WTC11 (cell line): ENCODE data around the gene RGL2. TPM values are rescaled to one million over a fixed set of nuclear protein-coding genes. Genes with fewer than 3 reads are reported as not detected.

Source experiments
- ATAC-seq: fragments of 200-7000 bp; cut with Tn5 transposase; 2 replicates; pipeline ENCODE4 v1.10.0; 2021; ENCODE audit warnings: mild to moderate bottlenecking, moderate library complexity
- CTCF ChIA-PET: fragments of 300-600 bp; sonication (Branson Sonifier 250); formaldehyde crosslinking; loops from one replicate; lab custom pipeline; 2021; ENCODE audit warnings: antibody characterized with exemption; lab: Charles Lee
- POLR2A ChIA-PET: fragments of 350-600 bp; sonication (Branson Sonifier 250); formaldehyde crosslinking; loops from one replicate; lab custom pipeline; 2021; ENCODE audit warnings: antibody characterized with exemption; lab: Charles Lee
- DNase-seq: peaks from one replicate; pipeline ENCODE4 v3.0.0; 2021; ENCODE audit warnings: low spot score
- H3K27ac Mint-ChIP-seq: 2 replicates; pipeline ENCODE4 v1.8.0; 2021; ENCODE audit warnings: mixed read lengths
- H3K27me3 Mint-ChIP-seq: 2 replicates; pipeline ENCODE4 v1.8.0; 2021; ENCODE audit warnings: low read depth, mild to moderate bottlenecking, moderate library complexity, mixed read lengths
- H3K36me3 Mint-ChIP-seq: 2 replicates; pipeline ENCODE4 v1.8.0; 2021; ENCODE audit warnings: mixed read lengths
- H3K4me1 Mint-ChIP-seq: 2 replicates; pipeline ENCODE4 v1.8.0; 2022; ENCODE audit warnings: mixed read lengths
- H3K4me3 Mint-ChIP-seq: 2 replicates; pipeline ENCODE4 v1.8.0; 2021; ENCODE audit warnings: mild to moderate bottlenecking, moderate library complexity, mixed read lengths
- H3K9me3 Mint-ChIP-seq: 2 replicates; pipeline ENCODE4 v1.8.0; 2021; ENCODE audit warnings: mixed read lengths
- CBFB ChIP-seq: sonication (generic); formaldehyde crosslinking; IDR thresholded peaks from 2 replicates; pipeline ENCODE4 v1.8.1; 2022; ENCODE audit warnings: mild to moderate bottlenecking, low read depth, missing genetic modification reagents
- ETV6 ChIP-seq: sonication (generic); formaldehyde crosslinking; IDR thresholded peaks from 2 replicates; pipeline ENCODE4 v1.8.1; 2022; ENCODE audit warnings: mild to moderate bottlenecking, missing genetic modification reagents
- GABPB1 ChIP-seq: sonication (generic); formaldehyde crosslinking; IDR thresholded peaks from 2 replicates; pipeline ENCODE4 v1.8.1; 2023; ENCODE audit warnings: mild to moderate bottlenecking, missing genetic modification reagents
- GRHL2 ChIP-seq: fragments of 250-450 bp; sonication (Bioruptor Pico); IDR thresholded peaks from 2 replicates; pipeline ENCODE4 v1.8.0; 2022; ENCODE audit warnings: mild to moderate bottlenecking, moderate library complexity; ENCODE audit not compliant: insufficient replicate concordance, severe bottlenecking
- IRF2 ChIP-seq: sonication (generic); formaldehyde crosslinking; IDR thresholded peaks from 2 replicates; pipeline ENCODE4 v1.8.0; 2022; ENCODE audit warnings: low read depth, missing genetic modification reagents, borderline replicate concordance
- KAT7 ChIP-seq: sonication (generic); formaldehyde crosslinking; IDR thresholded peaks from 2 replicates; pipeline ENCODE4 v1.8.1; 2023; ENCODE audit warnings: missing genetic modification reagents, mild to moderate bottlenecking, borderline replicate concordance
- NFYB ChIP-seq: sonication (generic); formaldehyde crosslinking; conservative IDR thresholded peaks from 2 replicates; pipeline ENCODE4 v1.8.0; 2022; ENCODE audit warnings: low read depth, missing genetic modification reagents
- NR2C2 ChIP-seq: sonication (generic); formaldehyde crosslinking; IDR thresholded peaks from 2 replicates; pipeline ENCODE4 v1.8.0; 2022; ENCODE audit warnings: mild to moderate bottlenecking, missing genetic modification reagents
- OVOL2 ChIP-seq: fragments of 250-450 bp; sonication (Bioruptor Pico); IDR thresholded peaks from 2 replicates; pipeline ENCODE4 v1.9.0; 2021; ENCODE audit warnings: mild to moderate bottlenecking, borderline replicate concordance
- PRRX2 ChIP-seq: fragments of 250-450 bp; sonication (Bioruptor Pico); IDR thresholded peaks from 2 replicates; pipeline ENCODE4 v1.8.0; 2021; ENCODE audit warnings: mild to moderate bottlenecking
- RORB ChIP-seq: fragments of 250-450 bp; sonication (Bioruptor Pico); IDR thresholded peaks from 2 replicates; pipeline ENCODE4 v1.9.0; 2021; ENCODE audit warnings: mild to moderate bottlenecking
- SP1 ChIP-seq: sonication (generic); formaldehyde crosslinking; conservative IDR thresholded peaks from 2 replicates; pipeline ENCODE4 v1.8.1; 2022; ENCODE audit warnings: missing genetic modification reagents
- TCF7 ChIP-seq: sonication (generic); formaldehyde crosslinking; IDR thresholded peaks from 2 replicates; pipeline ENCODE4 v1.8.0; 2022; ENCODE audit warnings: mild to moderate bottlenecking, low read depth, missing genetic modification reagents, moderate library complexity
- ZNF121 ChIP-seq: sonication (generic); formaldehyde crosslinking; IDR thresholded peaks from 2 replicates; pipeline ENCODE4 v1.8.0; 2023; ENCODE audit warnings: missing genetic modification reagents
- ZNF263 ChIP-seq: sonication (generic); formaldehyde crosslinking; IDR thresholded peaks from 2 replicates; pipeline ENCODE4 v1.8.1; 2022; ENCODE audit warnings: low read depth, mild to moderate bottlenecking, moderate library complexity, missing genetic modification reagents
- total RNA-seq: library from RNA; stranded (reverse); gene quantifications from 3 replicates; pipeline ENCODE4 v1.2.3, GENCODE V29; 2021
- TF ChIP-seq, protein P1 (sequence below): sonication (generic); formaldehyde crosslinking; IDR thresholded peaks from 2 replicates; pipeline ENCODE4 v1.8.1; 2022; ENCODE audit warnings: low read depth, mild to moderate bottlenecking, moderate library complexity, missing genetic modification reagents, borderline replicate concordance
- TF ChIP-seq, protein P2 (sequence below): fragments of 250-450 bp; sonication (Bioruptor Pico); IDR thresholded peaks from 2 replicates; pipeline ENCODE4 v1.9.0; 2021; ENCODE audit warnings: moderate library complexity, mild to moderate bottlenecking, inconsistent platforms, borderline replicate concordance
- TF ChIP-seq, protein P3 (sequence below): sonication (generic); formaldehyde crosslinking; IDR thresholded peaks from 2 replicates; pipeline ENCODE4 v1.8.0; 2022; ENCODE audit warnings: mild to moderate bottlenecking, missing genetic modification reagents
- TF ChIP-seq, protein P4 (sequence below): fragments of 250-450 bp; sonication (Bioruptor Pico); IDR thresholded peaks from 2 replicates; pipeline ENCODE4 v1.8.0; 2021; ENCODE audit warnings: mild to moderate bottlenecking
- TF ChIP-seq, protein P5 (sequence below): sonication (generic); formaldehyde crosslinking; IDR thresholded peaks from 2 replicates; pipeline ENCODE4 v1.8.1; 2023; ENCODE audit warnings: mild to moderate bottlenecking, missing genetic modification reagents, borderline replicate concordance

The RGL2 gene
- total RNA-seq, 1 experiment from 2014 or later = 77.1 TPM

DNA sequence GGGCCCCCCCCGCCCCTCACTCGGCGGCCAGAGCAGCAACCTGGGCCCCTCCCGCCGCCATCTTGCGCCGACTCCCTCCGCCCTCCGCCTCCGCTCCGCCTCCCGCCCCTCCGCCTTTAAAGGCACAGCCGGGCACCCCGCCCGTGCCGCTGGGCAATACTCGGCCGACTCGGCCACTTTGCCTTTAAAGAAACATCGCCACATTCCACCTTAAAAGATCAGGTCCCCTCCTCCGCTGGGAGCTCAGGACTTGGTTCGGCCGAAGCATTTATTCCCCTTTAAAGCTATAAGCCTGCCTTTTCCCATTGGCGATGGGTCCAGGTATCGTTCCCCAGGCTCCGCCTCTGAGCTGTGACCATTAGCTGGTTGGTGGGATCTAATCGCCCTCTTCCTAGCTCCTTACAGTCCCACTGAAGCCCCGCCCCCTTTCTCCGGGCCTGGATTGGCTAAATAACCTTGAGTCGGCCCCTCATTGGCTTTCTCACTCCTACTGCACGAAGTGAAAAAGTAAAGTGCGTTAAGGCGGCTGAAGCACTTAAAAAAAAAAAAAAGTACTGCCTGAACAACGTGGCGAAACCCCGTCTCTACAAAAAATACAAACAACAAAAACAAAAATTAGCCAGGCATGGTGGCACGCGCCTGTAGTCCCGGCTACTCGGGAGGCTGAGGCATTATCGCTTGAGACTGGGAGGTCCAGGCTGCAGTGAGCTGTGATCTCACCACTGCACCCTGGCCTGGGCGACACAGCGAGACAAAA lies 19.1 kb upstream of the RGL2 start, which contains the start of gene ZBTB22:
TSS of gene ZBTB22 (minus strand) at position 76 of the 757 bp plus-strand sequence. CDS start 828 bp downstream, outside the sequence.
- H3K4me1 Mint-ChIP-seq = peaks cover 65% of the 10 kb centered on the region

DNA sequence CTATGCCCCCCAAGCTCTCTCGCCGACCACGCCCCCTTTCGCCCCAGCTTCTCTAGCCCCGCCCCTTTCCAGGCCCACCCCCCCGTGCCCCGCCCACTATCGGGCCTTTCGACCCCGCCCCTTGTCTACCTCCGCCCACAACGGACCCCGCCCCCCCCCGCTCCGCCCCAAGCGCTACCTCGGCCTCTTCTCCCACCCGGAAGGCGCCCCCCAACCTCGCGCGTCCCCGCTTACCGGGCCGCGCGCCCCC lies 18.6 kb upstream of the RGL2 start:
- ATAC-seq (no peak), DNase-seq (peak; percentile 69)
- POLR2A ChIA-PET = interaction anchor here (0.7 to 1.9 kb wide), 13 partner anchors 19 to 367 kb away, joined by 3 to 8 read pairs (median 3); partner anchors contain the start of gene B3GALT4
- H3K4me3 Mint-ChIP-seq = peak overlapping the region; percentile 71
- peak overlapping the region; percentile 91; the same call in 1 of the 2 replicates for H3K27ac Mint-ChIP-seq
- peaks cover 65% of the 10 kb centered on the region for H3K4me1 Mint-ChIP-seq
- no peaks in the 10 kb centered on the region for H3K9me3 Mint-ChIP-seq
- TF ChIP-seq KAT7 (CRISPR knock-in tag) (no peak), TCF7 (CRISPR knock-in tag) (no peak), RORB (CRISPR knock-in tag) (no peak), ZNF121 (no peak), GABPB1 (CRISPR knock-in tag) (no peak), ZNF263 (CRISPR knock-in tag) (no peak), IRF2 (no peak), CBFB (no peak), NR2C2 (CRISPR knock-in tag) (no peak), OVOL2 (no peak)
- TF ChIP-seq, protein P1, sequence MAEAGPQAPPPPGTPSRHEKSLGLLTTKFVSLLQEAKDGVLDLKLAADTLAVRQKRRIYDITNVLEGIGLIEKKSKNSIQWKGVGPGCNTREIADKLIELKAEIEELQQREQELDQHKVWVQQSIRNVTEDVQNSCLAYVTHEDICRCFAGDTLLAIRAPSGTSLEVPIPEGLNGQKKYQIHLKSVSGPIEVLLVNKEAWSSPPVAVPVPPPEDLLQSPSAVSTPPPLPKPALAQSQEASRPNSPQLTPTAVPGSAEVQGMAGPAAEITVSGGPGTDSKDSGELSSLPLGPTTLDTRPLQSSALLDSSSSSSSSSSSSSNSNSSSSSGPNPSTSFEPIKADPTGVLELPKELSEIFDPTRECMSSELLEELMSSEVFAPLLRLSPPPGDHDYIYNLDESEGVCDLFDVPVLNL (CRISPR knock-in tag) = no peak
- TF ChIP-seq, protein P2, sequence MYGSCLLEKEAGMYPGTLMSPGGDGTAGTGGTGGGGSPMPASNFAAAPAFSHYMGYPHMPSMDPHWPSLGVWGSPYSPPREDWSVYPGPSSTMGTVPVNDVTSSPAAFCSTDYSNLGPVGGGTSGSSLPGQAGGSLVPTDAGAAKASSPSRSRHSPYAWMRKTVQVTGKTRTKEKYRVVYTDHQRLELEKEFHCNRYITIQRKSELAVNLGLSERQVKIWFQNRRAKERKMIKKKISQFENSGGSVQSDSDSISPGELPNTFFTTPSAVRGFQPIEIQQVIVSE (CRISPR knock-in tag) = no peak
- TF ChIP-seq, protein P3, sequence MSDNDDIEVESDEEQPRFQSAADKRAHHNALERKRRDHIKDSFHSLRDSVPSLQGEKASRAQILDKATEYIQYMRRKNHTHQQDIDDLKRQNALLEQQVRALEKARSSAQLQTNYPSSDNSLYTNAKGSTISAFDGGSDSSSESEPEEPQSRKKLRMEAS = no peak
- TF ChIP-seq, protein P4, sequence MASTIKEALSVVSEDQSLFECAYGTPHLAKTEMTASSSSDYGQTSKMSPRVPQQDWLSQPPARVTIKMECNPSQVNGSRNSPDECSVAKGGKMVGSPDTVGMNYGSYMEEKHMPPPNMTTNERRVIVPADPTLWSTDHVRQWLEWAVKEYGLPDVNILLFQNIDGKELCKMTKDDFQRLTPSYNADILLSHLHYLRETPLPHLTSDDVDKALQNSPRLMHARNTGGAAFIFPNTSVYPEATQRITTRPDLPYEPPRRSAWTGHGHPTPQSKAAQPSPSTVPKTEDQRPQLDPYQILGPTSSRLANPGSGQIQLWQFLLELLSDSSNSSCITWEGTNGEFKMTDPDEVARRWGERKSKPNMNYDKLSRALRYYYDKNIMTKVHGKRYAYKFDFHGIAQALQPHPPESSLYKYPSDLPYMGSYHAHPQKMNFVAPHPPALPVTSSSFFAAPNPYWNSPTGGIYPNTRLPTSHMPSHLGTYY (CRISPR knock-in tag) = no peak
- peaks cover 21% of the 10 kb centered on the region for H3K36me3 Mint-ChIP-seq
- no peaks in the 10 kb centered on the region; the same call in 1 of the 2 replicates for H3K27me3 Mint-ChIP-seq
- CTCF ChIA-PET = interaction anchor here (0.6 to 2.5 kb wide), 20 partner anchors 12 to 1169 kb away, joined by 3 to 16 read pairs (median 4); partner anchors contain the start of genes B3GALT4, CUTA, PFDN6 and RPS18

More for the DNA sequence above, 19.1 kb upstream of the RGL2 start, which contains the start of gene ZBTB22:
- TF ChIP-seq NR2C2 (CRISPR knock-in tag) (no peak), ETV6 (CRISPR knock-in tag) (0 out of 2 replicates have a peak, but pooled peaks have one; percentile 40), PRRX2 (CRISPR knock-in tag) (peak; percentile 65; the same call in 1 of the 2 replicates), SP1 (CRISPR knock-in tag) (0 out of 2 replicates have a peak, but pooled peaks have one; percentile 53), NFYB (CRISPR knock-in tag) (peak; percentile 62), GRHL2 (CRISPR knock-in tag) (no peak), ZNF121 (peak; percentile 69)
- TF ChIP-seq, protein P5, sequence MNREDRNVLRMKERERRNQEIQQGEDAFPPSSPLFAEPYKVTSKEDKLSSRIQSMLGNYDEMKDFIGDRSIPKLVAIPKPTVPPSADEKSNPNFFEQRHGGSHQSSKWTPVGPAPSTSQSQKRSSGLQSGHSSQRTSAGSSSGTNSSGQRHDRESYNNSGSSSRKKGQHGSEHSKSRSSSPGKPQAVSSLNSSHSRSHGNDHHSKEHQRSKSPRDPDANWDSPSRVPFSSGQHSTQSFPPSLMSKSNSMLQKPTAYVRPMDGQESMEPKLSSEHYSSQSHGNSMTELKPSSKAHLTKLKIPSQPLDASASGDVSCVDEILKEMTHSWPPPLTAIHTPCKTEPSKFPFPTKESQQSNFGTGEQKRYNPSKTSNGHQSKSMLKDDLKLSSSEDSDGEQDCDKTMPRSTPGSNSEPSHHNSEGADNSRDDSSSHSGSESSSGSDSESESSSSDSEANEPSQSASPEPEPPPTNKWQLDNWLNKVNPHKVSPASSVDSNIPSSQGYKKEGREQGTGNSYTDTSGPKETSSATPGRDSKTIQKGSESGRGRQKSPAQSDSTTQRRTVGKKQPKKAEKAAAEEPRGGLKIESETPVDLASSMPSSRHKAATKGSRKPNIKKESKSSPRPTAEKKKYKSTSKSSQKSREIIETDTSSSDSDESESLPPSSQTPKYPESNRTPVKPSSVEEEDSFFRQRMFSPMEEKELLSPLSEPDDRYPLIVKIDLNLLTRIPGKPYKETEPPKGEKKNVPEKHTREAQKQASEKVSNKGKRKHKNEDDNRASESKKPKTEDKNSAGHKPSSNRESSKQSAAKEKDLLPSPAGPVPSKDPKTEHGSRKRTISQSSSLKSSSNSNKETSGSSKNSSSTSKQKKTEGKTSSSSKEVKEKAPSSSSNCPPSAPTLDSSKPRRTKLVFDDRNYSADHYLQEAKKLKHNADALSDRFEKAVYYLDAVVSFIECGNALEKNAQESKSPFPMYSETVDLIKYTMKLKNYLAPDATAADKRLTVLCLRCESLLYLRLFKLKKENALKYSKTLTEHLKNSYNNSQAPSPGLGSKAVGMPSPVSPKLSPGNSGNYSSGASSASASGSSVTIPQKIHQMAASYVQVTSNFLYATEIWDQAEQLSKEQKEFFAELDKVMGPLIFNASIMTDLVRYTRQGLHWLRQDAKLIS (CRISPR knock-in tag) = no peak
- TF ChIP-seq, protein P4 (CRISPR knock-in tag) = 0 out of 2 replicates have a peak, but pooled peaks have one; percentile 43
- Mint-ChIP-seq H3K36me3 (peaks cover 21% of the 10 kb centered on the region), H3K27me3 (no peaks in the 10 kb centered on the region; the same call in 1 of the 2 replicates), H3K4me3 (peak within 1 kb of the TSS; percentile 97), H3K9me3 (no peaks in the 10 kb centered on the region), H3K27ac (peak within 1 kb of the TSS; percentile 91)
- ChIA-PET CTCF (interaction anchor here (0.6 to 2.5 kb wide), 23 partner anchors 11 to 479 kb away, joined by 3 to 16 read pairs (median 5); partner anchors contain the start of genes B3GALT4, CUTA, PFDN6 and RPS18), POLR2A (interaction anchor here (0.6 to 1.9 kb wide), 18 partner anchors 20 to 814 kb away, joined by 3 to 8 read pairs (median 3); partner anchors contain the start of genes B3GALT4 and UQCC2)
- ATAC-seq (peak; percentile 81), DNase-seq (peak; percentile 99)
